Measurements from ENCODE around the gene ANK3.

Gene ANK3

GRCh38 chr10:60376221-60377041 is 13.2 kb downstream of the ANK3 start:
- DNase-seq (ENCODE audit: low read depth), result no peak

- DNase-seq (ENCODE audit: low read depth), result no peak
Observed at GRCh38 chr10:60375293-60376004, 14.2 kb downstream of the ANK3 start.

- no peak for DNase-seq (ENCODE audit: low read depth)
Observed at GRCh38 chr10:60374836-60375235, 14.8 kb downstream of the ANK3 start.

GRCh38 chr10:60372436-60372835 is 17.2 kb downstream of the ANK3 start:
- DNase-seq (ENCODE audit: low read depth), result no peak

GRCh38 chr10:60369547-60369930 is 20.1 kb downstream of the ANK3 start:
- no peak for DNase-seq (ENCODE audit: low read depth)

- no peak for DNase-seq (ENCODE audit: low read depth)
Observed at GRCh38 chr10:60368875-60369546, 20.7 kb downstream of the ANK3 start.

GRCh38 chr10:60367901-60368300 is 21.8 kb downstream of the ANK3 start:
- no peak for DNase-seq (ENCODE audit: low read depth)

- DNase-seq (ENCODE audit: low read depth), result no peak
Observed at GRCh38 chr10:60367431-60367830, 22.2 kb downstream of the ANK3 start.

- DNase-seq (ENCODE audit: low read depth), result no peak
Observed at GRCh38 chr10:60367024-60367423, 22.7 kb downstream of the ANK3 start.

- DNase-seq (ENCODE audit: low read depth), result no peak
Observed at GRCh38 chr10:60363187-60363586, 26.5 kb downstream of the ANK3 start.

GRCh38 chr10:60362461-60362860 is 27.2 kb downstream of the ANK3 start:
- no peak for DNase-seq (ENCODE audit: low read depth)

- DNase-seq (ENCODE audit: low read depth), result no peak
Observed at GRCh38 chr10:60359066-60359465, 30.6 kb downstream of the ANK3 start.

- DNase-seq (ENCODE audit: low read depth), result no peak
Observed at GRCh38 chr10:60358282-60358681, 31.4 kb downstream of the ANK3 start.

GRCh38 chr10:60353519-60354258 is 36.0 kb downstream of the ANK3 start:
- no peak for DNase-seq (ENCODE audit: low read depth)

GRCh38 chr10:60352105-60352504 is 37.6 kb downstream of the ANK3 start:
- DNase-seq (ENCODE audit: low read depth), result no peak

GRCh38 chr10:60351191-60351853 is 38.4 kb downstream of the ANK3 start:
- no peak for DNase-seq (ENCODE audit: low read depth)

GRCh38 chr10:60350400-60350799 is 39.3 kb downstream of the ANK3 start:
- no peak for DNase-seq (ENCODE audit: low read depth)

GRCh38 chr10:60349426-60349825 is 40.2 kb downstream of the ANK3 start:
- no peak for DNase-seq (ENCODE audit: low read depth)

- DNase-seq (ENCODE audit: low read depth), result no peak
Observed at GRCh38 chr10:60348982-60349381, 40.7 kb downstream of the ANK3 start.

- DNase-seq (ENCODE audit: low read depth), result no peak
Observed at GRCh38 chr10:60347270-60347669, 42.4 kb downstream of the ANK3 start.

GRCh38 chr10:60346661-60347060 is 43.0 kb downstream of the ANK3 start:
- no peak for DNase-seq (ENCODE audit: low read depth)

GRCh38 chr10:60343254-60343653 is 46.4 kb downstream of the ANK3 start:
- no peak for DNase-seq (ENCODE audit: low read depth)

Measured in activated T-cell treated with anti-CD3 and anti-CD28 coated beads for 24 hours (primary cell).